GM23338 (cell line): ENCODE measurements around the gene B4GALNT4. TPM values are rescaled to one million over a fixed set of nuclear protein-coding genes. Genes with fewer than 3 reads are reported as not detected.

Source experiments
- ATAC-seq: fragments of 200-7000 bp; cut with Tn5 transposase; 3 replicates; pipeline ENCODE4 v1.9.1; 2020
- DNase-seq: peaks from one replicate; pipeline ENCODE4 v3.0.0-alpha.2; 2015; ENCODE audit warnings: low spot score
- H2AFZ ChIP-seq: fragments of 200-600 bp; sonication (generic); 2 replicates; pipeline ENCODE4 v1.8.0; 2016; ENCODE audit warnings: antibody characterized with exemption, mild to moderate bottlenecking, moderate library complexity
- H3F3A ChIP-seq: fragments of 200-600 bp; sonication (generic); replicated peaks from 2 replicates; pipeline ENCODE4 v1.8.0; 2017; ENCODE audit warnings: antibody characterized with exemption, mixed run types, low read depth
- H3K27ac ChIP-seq: fragments of 200-600 bp; sonication (generic); 2 replicates; pipeline ENCODE4 v1.6.1; 2016; ENCODE audit warnings: low read depth
- H3K27me3 ChIP-seq: fragments of 200-600 bp; sonication (generic); 2 replicates; pipeline ENCODE4 v1.8.0; 2016; ENCODE audit warnings: mild to moderate bottlenecking, mixed run types, moderate library complexity; ENCODE audit not compliant: insufficient read depth
- H3K36me3 ChIP-seq: fragments of 200-600 bp; sonication (generic); 2 replicates; pipeline ENCODE4 v1.8.0; 2016; ENCODE audit warnings: mild to moderate bottlenecking; ENCODE audit not compliant: insufficient read depth
- H3K4me1 ChIP-seq: fragments of 200-600 bp; sonication (generic); 2 replicates; pipeline ENCODE4 v1.8.0; 2016; ENCODE audit warnings: mild to moderate bottlenecking, moderate library complexity; ENCODE audit not compliant: insufficient read depth
- H3K4me2 ChIP-seq: fragments of 200-600 bp; sonication (generic); 2 replicates; pipeline ENCODE4 v1.7.1; 2017; ENCODE audit warnings: mixed run types
- H3K4me3 ChIP-seq: fragments of 200-600 bp; sonication (generic); 2 replicates; pipeline ENCODE4 v1.6.1; 2016; ENCODE audit warnings: mixed run types
- H3K79me2 ChIP-seq: fragments of 200-600 bp; sonication (generic); replicated peaks from 2 replicates; pipeline ENCODE4 v1.8.0; 2017; ENCODE audit warnings: mild to moderate bottlenecking; ENCODE audit not compliant: insufficient read depth
- H3K9me2 ChIP-seq: fragments of 200-600 bp; sonication (generic); 2 replicates; pipeline ENCODE4 v1.8.0; 2017; ENCODE audit not compliant: insufficient read depth
- H4K20me1 ChIP-seq: fragments of 200-600 bp; sonication (generic); replicated peaks from 2 replicates; pipeline ENCODE4 v1.8.0; 2017; ENCODE audit warnings: mild to moderate bottlenecking; ENCODE audit not compliant: insufficient read depth
- H3K27ac Mint-ChIP-seq: 2 replicates; pipeline ENCODE4 v1.8.0; 2020; ENCODE audit warnings: inconsistent platforms, mild to moderate bottlenecking, moderate library complexity, mixed read lengths
- H3K27me3 Mint-ChIP-seq: 3 replicates; pipeline ENCODE4 v1.8.0; 2022; ENCODE audit warnings: low read depth, mild to moderate bottlenecking, moderate library complexity, mixed read lengths, inconsistent platforms; ENCODE audit not compliant: insufficient read depth, poor library complexity
- H3K36me3 Mint-ChIP-seq: 3 replicates; pipeline ENCODE4 v1.8.0; 2021; ENCODE audit warnings: low read depth, mild to moderate bottlenecking, inconsistent platforms, moderate library complexity, mixed read lengths
- H3K4me1 Mint-ChIP-seq: 3 replicates; pipeline ENCODE4 v1.8.0; 2020; ENCODE audit warnings: mild to moderate bottlenecking, inconsistent platforms, mixed read lengths
- H3K4me3 Mint-ChIP-seq: 3 replicates; pipeline ENCODE4 v1.8.0; 2021; ENCODE audit warnings: moderate library complexity, mild to moderate bottlenecking, inconsistent platforms, mixed read lengths
- H3K9me3 Mint-ChIP-seq: 3 replicates; pipeline ENCODE4 v1.8.0; 2020; ENCODE audit warnings: moderate library complexity, mild to moderate bottlenecking, inconsistent platforms, mixed read lengths
- CREB1 ChIP-seq: fragments of 250-450 bp; sonication (Bioruptor Pico); IDR thresholded peaks from 2 replicates; pipeline ENCODE4 v1.5.0; 2020; ENCODE audit warnings: low read depth, mild to moderate bottlenecking, moderate library complexity
- CTCF ChIP-seq, 2 experiments: fragments of 200-600 bp in 1 of 2; sonication (generic) in 1 of 2; conservative IDR thresholded peaks; 2 replicates each; pipeline versions ENCODE4 v1.5.1 to v1.6.1; 2016 to 2017; ENCODE audit warnings: antibody characterized with exemption in 2 of 2, low read depth in 2 of 2, mild to moderate bottlenecking in 2 of 2, moderate library complexity in 1 of 2
- EZH2 ChIP-seq: fragments of 200-600 bp; sonication (generic); IDR thresholded peaks from one replicate; pipeline ENCODE4 v1.8.0; 2017; ENCODE audit warnings: antibody characterized with exemption, mild to moderate bottlenecking, low read depth; ENCODE audit not compliant: unreplicated experiment
- JUNB ChIP-seq: IDR thresholded peaks from one replicate; pipeline ENCODE4 v1.6.1; 2016; ENCODE audit warnings: antibody characterized with exemption; ENCODE audit not compliant: unreplicated experiment
- POLR2AphosphoS5 ChIP-seq: IDR thresholded peaks from 2 replicates; pipeline ENCODE4 v1.6.1; 2016; ENCODE audit warnings: antibody characterized with exemption, low read depth
- REST ChIP-seq: IDR thresholded peaks from one replicate; pipeline ENCODE4 v1.6.1; 2018; ENCODE audit warnings: antibody characterized with exemption; ENCODE audit not compliant: unreplicated experiment
- STAT1 ChIP-seq: IDR thresholded peaks from one replicate; pipeline ENCODE4 v1.6.1; 2016; ENCODE audit warnings: antibody characterized with exemption; ENCODE audit not compliant: unreplicated experiment
- ZNF331 ChIP-seq: fragments of 250-450 bp; sonication (Bioruptor Pico); IDR thresholded peaks from 2 replicates; pipeline ENCODE4 v1.5.0; 2020; ENCODE audit warnings: low read depth, mild to moderate bottlenecking, moderate library complexity
- polyA plus RNA-seq: library from polyadenylated mRNA; unstranded; fragments of >200 nt; fragmentation: Nextera tagmentation; extraction: Ambion mirVana; gene quantifications from 2 replicates; pipeline ENCODE4 v1.2.1, GENCODE V29; 2016
- total RNA-seq: library from RNA; depleted of rRNA; stranded (reverse); fragments of >200 nt; shearing (Covaris generic); gene quantifications from 2 replicates; pipeline ENCODE4 v1.2.3, GENCODE V29; 2014
- TF ChIP-seq, protein P1 (sequence below): fragments of 250-450 bp; sonication (Bioruptor Pico); IDR thresholded peaks from 2 replicates; pipeline ENCODE4 v1.5.0; 2020; ENCODE audit warnings: mild to moderate bottlenecking, moderate library complexity

The B4GALNT4 gene
- total and polyA plus RNA-seq, 2 experiments from 2014 or later = 49.9 to 92.6 TPM

- no peak for TF ChIP-seq REST
- no peak for TF ChIP-seq ZNF331
- TF ChIP-seq POLR2AphosphoS5 = no peak
These were observed 27.7 kb downstream of the B4GALNT4 start (continued) for GRCh38 chr11:396948-397548.

- 0 out of 3 replicates have a peak, but pooled peaks cover 2% of the 10 kb centered on the region for H3K4me1 Mint-ChIP-seq
- no peak overlapping the region for H3K4me3 Mint-ChIP-seq
- Histone ChIP-seq H3K4me2 (no peak overlapping the region), H3K27ac (no peak overlapping the region), H3K27me3 (no peaks in the 10 kb centered on the region), H3K36me3 (no peaks in the 10 kb centered on the region), H3K9me2 (no peaks in the 10 kb centered on the region), H3F3A (no peaks in the 10 kb centered on the region), H4K20me1 (no peaks in the 10 kb centered on the region), H3K4me3 (no peak overlapping the region), H3K4me1 (peaks cover under 1% of the 10 kb centered on the region; the same call in 1 of the 2 replicates), H2AFZ (no peak overlapping the region), H3K79me2 (no peaks in the 10 kb centered on the region)
- DNase-seq = no peak
- H3K9me3 Mint-ChIP-seq = peaks cover 18% of the 10 kb centered on the region
- no peak overlapping the region for H3K27ac Mint-ChIP-seq
- H3K27me3 Mint-ChIP-seq = peaks cover 11% of the 10 kb centered on the region
- ATAC-seq = no peak
- peaks cover 14% of the 10 kb centered on the region; the same call in 2 of the 3 replicates for H3K36me3 Mint-ChIP-seq
- no peak for TF ChIP-seq ZNF331
- no peak for TF ChIP-seq CTCF (conservative IDR thresholded peaks at IDR 0.05; ENCODE audit: low read depth in 2 of 2)
- TF ChIP-seq CREB1 (CRISPR knock-in tag) = no peak
- TF ChIP-seq EZH2 = no peak
- TF ChIP-seq, protein P1, sequence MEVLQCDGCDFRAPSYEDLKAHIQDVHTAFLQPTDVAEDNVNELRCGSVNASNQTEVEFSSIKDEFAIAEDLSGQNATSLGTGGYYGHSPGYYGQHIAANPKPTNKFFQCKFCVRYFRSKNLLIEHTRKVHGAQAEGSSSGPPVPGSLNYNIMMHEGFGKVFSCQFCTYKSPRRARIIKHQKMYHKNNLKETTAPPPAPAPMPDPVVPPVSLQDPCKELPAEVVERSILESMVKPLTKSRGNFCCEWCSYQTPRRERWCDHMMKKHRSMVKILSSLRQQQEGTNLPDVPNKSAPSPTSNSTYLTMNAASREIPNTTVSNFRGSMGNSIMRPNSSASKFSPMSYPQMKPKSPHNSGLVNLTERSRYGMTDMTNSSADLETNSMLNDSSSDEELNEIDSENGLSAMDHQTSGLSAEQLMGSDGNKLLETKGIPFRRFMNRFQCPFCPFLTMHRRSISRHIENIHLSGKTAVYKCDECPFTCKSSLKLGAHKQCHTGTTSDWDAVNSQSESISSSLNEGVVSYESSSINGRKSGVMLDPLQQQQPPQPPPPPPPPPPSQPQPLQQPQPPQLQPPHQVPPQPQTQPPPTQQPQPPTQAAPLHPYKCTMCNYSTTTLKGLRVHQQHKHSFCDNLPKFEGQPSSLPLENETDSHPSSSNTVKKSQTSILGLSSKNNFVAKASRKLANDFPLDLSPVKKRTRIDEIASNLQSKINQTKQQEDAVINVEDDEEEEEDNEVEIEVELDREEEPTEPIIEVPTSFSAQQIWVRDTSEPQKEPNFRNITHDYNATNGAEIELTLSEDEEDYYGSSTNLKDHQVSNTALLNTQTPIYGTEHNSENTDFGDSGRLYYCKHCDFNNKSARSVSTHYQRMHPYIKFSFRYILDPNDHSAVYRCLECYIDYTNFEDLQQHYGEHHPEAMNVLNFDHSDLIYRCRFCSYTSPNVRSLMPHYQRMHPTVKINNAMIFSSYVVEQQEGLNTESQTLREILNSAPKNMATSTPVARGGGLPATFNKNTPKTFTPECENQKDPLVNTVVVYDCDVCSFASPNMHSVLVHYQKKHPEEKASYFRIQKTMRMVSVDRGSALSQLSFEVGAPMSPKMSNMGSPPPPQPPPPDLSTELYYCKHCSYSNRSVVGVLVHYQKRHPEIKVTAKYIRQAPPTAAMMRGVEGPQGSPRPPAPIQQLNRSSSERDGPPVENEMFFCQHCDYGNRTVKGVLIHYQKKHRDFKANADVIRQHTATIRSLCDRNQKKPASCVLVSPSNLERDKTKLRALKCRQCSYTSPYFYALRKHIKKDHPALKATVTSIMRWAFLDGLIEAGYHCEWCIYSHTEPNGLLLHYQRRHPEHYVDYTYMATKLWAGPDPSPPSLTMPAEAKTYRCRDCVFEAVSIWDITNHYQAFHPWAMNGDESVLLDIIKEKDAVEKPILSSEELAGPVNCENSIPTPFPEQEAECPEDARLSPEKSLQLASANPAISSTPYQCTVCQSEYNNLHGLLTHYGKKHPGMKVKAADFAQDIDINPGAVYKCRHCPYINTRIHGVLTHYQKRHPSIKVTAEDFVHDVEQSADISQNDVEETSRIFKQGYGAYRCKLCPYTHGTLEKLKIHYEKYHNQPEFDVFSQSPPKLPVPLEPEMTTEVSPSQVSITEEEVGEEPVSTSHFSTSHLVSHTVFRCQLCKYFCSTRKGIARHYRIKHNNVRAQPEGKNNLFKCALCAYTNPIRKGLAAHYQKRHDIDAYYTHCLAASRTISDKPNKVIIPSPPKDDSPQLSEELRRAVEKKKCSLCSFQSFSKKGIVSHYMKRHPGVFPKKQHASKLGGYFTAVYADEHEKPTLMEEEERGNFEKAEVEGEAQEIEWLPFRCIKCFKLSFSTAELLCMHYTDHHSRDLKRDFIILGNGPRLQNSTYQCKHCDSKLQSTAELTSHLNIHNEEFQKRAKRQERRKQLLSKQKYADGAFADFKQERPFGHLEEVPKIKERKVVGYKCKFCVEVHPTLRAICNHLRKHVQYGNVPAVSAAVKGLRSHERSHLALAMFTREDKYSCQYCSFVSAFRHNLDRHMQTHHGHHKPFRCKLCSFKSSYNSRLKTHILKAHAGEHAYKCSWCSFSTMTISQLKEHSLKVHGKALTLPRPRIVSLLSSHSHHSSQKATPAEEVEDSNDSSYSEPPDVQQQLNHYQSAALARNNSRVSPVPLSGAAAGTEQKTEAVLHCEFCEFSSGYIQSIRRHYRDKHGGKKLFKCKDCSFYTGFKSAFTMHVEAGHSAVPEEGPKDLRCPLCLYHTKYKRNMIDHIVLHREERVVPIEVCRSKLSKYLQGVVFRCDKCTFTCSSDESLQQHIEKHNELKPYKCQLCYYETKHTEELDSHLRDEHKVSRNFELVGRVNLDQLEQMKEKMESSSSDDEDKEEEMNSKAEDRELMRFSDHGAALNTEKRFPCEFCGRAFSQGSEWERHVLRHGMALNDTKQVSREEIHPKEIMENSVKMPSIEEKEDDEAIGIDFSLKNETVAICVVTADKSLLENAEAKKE (CRISPR knock-in tag) = no peak
- TF ChIP-seq POLR2AphosphoS5 = no peak
- TF ChIP-seq JUNB = no peak
- no peak for TF ChIP-seq STAT1
- no peak for TF ChIP-seq REST
These were observed 29.5 kb downstream of the B4GALNT4 start for GRCh38 chr11:398826-399225.
